ENCODE data around the gene NAA60. TPM values are rescaled to one million over a fixed set of nuclear protein-coding genes. Genes with fewer than 3 reads are reported as not detected.
A peak's percentile ranks its signal among the peaks of the same experiment; 100 is the strongest.
"Not testable (repeated sequence)": the region's sequence is repeated elsewhere in the genome, so short reads cannot be mapped to it uniquely, and the experiment has no call there.

Gene NAA60
- total and polyA plus RNA-seq, 5 experiments from 2014 or later = 36.9 to 74.4 (median 56.1) TPM

DNA sequence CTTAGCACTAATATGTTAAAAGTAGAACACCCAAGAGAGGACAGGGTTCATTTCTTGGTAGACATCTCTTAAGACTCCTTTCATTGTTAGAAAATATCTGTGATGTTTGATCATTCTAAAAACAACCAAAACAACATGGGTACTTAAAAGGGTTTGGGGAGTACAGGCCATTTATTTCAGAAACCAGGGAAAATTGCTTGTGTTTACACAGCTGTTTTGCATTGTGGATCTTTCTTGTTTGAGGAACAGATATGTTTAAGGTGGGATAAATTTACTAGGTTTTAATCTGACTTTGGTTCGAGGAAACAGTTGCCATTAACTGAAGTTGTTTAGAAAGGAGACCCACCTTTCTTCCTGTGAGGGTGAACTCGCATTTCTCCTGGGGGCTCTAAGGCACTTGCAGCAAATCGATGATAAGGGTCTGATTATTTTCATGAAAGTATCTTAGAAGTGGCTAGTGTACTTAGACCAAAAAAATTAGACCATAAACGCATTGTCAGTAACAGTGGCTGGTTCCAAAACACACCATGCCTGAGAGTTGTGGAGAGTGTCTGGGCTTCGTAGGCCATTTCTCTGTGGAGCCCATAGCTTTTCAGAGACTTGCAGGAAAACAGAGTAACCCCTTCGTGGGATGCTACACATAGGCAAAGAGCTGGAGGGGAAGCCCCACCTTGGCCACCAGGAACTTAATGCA, 75.0 kb downstream of the NAA60 start:
- H3K27me3 Mint-ChIP-seq = no peaks in the 10 kb centered on the region
- no peaks in the 10 kb centered on the region for H3K9me3 Mint-ChIP-seq
- peaks cover 2 to 22% (median 13%) of the 10 kb centered on the region in 4 donors for H3K4me1 Mint-ChIP-seq
- no peak overlapping the region for H3K27ac Mint-ChIP-seq
- ATAC-seq (no peak), DNase-seq (no peak)
- H3K4me3 Mint-ChIP-seq = no peak overlapping the region
- POLR2A ChIA-PET = interaction anchor here (0.6 kb wide), 1 partner anchor 25 kb away, joined by 5 read pairs; no protein-coding TSS in a partner anchor
- H3K36me3 Mint-ChIP-seq = peaks cover 5 to 78% (median 31%) of the 10 kb centered on the region in 3 donors

DNA sequence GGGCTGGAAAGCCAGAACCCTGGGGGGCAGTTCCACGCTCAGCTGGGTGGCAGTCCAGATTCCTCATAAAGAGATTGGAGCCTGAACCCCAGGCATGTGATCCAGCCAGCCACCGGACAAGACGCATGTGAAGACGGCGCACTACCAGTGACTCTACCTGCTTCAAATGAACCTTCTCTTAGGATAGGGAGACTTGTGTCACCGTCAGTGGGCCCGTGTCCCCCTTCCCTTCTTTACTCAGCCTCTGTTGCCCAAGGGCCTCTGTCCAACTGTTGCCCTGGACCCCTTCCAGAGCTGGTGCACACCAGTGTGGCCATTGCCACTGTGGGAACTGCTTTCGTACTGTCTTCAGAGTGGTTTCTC, 75.5 kb downstream of the NAA60 start:
- H3K9me3 Mint-ChIP-seq = no peaks in the 10 kb centered on the region

DNA sequence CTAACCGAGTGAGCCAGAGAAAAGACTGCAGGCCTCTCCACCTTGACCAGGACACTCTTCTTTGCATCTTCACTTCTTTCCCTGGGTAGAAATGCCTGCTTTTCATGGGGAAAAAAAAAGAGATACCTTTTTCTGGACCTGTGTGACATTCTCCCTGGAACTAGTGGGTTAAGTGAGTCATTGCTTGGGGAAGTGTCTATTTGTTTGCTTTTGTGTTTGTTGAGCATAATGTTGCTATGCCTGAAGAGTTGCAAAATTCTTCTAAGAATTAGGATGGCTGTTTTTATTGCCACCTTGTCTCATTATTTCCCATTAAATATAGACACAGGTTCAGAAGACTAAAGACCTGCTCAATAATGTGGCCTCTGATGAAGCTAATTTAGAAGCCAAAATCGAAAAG, 76.1 kb downstream of the NAA60 start:
- POLR2A ChIA-PET = interaction anchor here (0.6 kb wide), 1 partner anchor 232 kb away, joined by 3 read pairs; no protein-coding TSS in a partner anchor
- peak overlapping the region in 1 of 10 donors; percentile 79 for H3K27ac Mint-ChIP-seq
- H3K27me3 Mint-ChIP-seq = no peaks in the 10 kb centered on the region
- ATAC-seq = no peak
- no peak for DNase-seq
- no peak overlapping the region for H3K4me3 Mint-ChIP-seq
- H3K4me1 Mint-ChIP-seq = peaks cover 2 to 17% (median 8%) of the 10 kb centered on the region in 4 donors
- no peaks in the 10 kb centered on the region for H3K9me3 Mint-ChIP-seq
- peaks cover 5 to 78% (median 32%) of the 10 kb centered on the region in 3 donors for H3K36me3 Mint-ChIP-seq

More for the DNA sequence above, 75.5 kb downstream of the NAA60 start:
- Mint-ChIP-seq H3K36me3 (peaks cover 5 to 78% (median 32%) of the 10 kb centered on the region in 3 donors), H3K27ac (peak overlapping the region in 1 of 10 donors; percentile 79), H3K4me1 (peaks cover 2 to 17% (median 10%) of the 10 kb centered on the region in 4 donors), H3K4me3 (no peak overlapping the region), H3K27me3 (no peaks in the 10 kb centered on the region)
- POLR2A ChIA-PET = interaction anchor here (0.6 kb wide), 2 partner anchors 25 to 233 kb away, joined by 3 to 5 read pairs; no protein-coding TSS in a partner anchor
- no peak for ATAC-seq
- no peak for DNase-seq

DNA sequence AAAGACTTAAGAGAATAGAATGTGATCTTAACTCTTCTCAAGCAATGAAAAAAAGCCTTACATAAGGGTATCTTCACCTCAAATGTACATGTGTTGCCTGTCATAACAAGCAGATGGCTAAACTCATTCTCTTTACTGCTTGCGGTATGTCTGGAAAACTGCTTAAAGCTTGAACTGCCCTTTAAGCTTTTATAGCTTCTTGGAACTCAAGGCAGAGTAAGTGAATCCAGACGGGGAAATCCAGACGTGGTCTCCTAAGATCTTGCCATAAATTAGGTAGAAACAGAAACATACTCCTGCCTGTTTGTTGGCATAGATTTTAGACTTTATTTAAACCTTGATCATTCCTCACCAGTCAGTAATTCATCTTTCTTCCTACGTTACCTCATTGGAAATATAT, 76.9 kb downstream of the NAA60 start:
- Mint-ChIP-seq H3K36me3 (peaks cover 5 to 78% (median 27%) of the 10 kb centered on the region in 3 donors), H3K27ac (peak overlapping the region in 2 of 10 donors; percentile 68 to 76), H3K9me3 (no peaks in the 10 kb centered on the region)

DNA sequence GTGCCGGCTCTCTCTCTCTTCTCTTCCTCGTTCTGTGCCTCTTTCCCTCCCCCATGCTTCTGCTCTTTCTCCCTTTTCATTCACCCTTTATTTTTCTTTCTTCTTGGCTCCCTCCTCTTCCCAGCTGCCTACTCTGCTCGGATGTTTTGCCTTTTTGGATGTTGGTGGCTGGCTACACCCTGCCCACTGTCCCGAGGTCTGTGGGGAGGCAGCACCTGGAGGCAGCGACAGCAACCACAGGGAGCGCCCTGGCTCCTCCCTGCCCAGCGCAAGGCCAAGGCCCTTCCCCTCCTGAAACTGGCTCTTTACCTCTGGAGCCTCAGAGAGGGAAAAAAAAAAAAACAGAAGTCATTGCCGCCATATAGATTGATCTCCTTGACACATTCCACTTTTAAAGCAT, 77.4 kb downstream of the NAA60 start:
- peaks cover 5 to 78% (median 27%) of the 10 kb centered on the region in 3 donors for H3K36me3 Mint-ChIP-seq
- no peak overlapping the region for H3K4me3 Mint-ChIP-seq
- ATAC-seq = no peak
- H3K4me1 Mint-ChIP-seq = peaks cover 2 to 21% (median 8%) of the 10 kb centered on the region in 4 donors
- peak overlapping the region in 2 of 10 donors; percentile 68 to 76 for H3K27ac Mint-ChIP-seq
- no peaks in the 10 kb centered on the region for H3K27me3 Mint-ChIP-seq
- H3K9me3 Mint-ChIP-seq = no peaks in the 10 kb centered on the region
- POLR2A ChIA-PET = interaction anchor here (1.3 kb wide), 1 partner anchor 422 kb away, joined by 3 read pairs; the partner anchor contains the start of gene ZSCAN10
- no peak for DNase-seq

More for the DNA sequence above, 76.9 kb downstream of the NAA60 start:
- H3K4me1 Mint-ChIP-seq = peaks cover 2 to 17% (median 7%) of the 10 kb centered on the region in 4 donors
- no peaks in the 10 kb centered on the region for H3K27me3 Mint-ChIP-seq
- POLR2A ChIA-PET = interaction anchor here (1.3 kb wide), 1 partner anchor 421 kb away, joined by 3 read pairs; the partner anchor contains the start of gene ZSCAN10
- no peak overlapping the region for H3K4me3 Mint-ChIP-seq
- DNase-seq = no peak
- ATAC-seq = no peak

DNA sequence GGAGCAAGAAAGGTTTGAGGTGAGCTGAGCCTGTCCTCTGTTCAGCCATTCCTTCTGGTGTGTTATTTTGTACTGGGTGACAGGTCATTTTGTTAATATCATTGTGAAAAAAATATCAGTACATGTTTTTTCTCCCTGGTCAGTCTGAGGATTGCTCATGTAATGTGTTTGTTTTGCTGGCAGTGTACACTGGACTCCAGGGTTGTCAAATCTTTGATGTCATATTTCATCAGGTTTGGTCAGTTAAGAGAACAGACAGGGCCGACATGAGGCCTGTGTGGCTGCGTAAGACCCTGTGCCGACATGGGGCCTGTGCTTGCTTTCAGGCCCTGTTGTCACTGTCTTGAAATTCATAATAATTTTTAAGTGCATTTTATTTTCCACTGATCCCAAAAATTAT, 79.8 kb downstream of the NAA60 start:
- no peak for DNase-seq
- H3K4me3 Mint-ChIP-seq = no peak overlapping the region
- peaks cover 4 to 77% (median 23%) of the 10 kb centered on the region in 3 donors for H3K36me3 Mint-ChIP-seq
- POLR2A ChIA-PET = no interaction called here
- H3K27ac Mint-ChIP-seq = peak overlapping the region in 2 of 10 donors; percentile 17 to 19
- H3K27me3 Mint-ChIP-seq = no peaks in the 10 kb centered on the region
- H3K9me3 Mint-ChIP-seq = no peaks in the 10 kb centered on the region
- ATAC-seq = no peak
- H3K4me1 Mint-ChIP-seq = peaks cover 9 to 26% (median 15%) of the 10 kb centered on the region in 4 donors

DNA sequence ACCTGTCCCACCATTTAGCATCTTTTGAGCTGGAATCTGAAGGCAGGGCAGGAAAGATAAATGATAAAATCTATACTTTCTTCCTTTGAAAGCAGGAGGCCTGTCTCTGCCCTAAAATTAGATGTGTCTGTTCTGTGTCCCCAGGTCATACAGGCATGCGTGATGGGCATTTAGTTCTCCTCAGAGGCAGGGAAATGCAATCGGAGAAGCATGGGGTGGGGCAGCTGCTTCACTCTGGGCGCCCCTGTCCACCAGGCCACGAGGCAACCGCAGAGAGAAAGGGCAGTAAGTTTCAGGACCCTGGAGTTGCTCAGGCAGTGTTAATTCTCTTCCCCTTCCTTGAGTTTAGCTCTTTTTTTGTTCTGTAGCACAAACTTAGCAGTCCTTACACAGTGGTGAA, 82.5 kb downstream of the NAA60 start:
- no peaks in the 10 kb centered on the region for H3K9me3 Mint-ChIP-seq
- H3K27ac Mint-ChIP-seq = peak overlapping the region in 6 of 10 donors; percentile 55 to 77 (median 60)
- H3K4me1 Mint-ChIP-seq = peaks cover 9 to 22% (median 15%) of the 10 kb centered on the region in 4 donors
- no peak for DNase-seq
- POLR2A ChIA-PET = no interaction called here
- H3K36me3 Mint-ChIP-seq = peaks cover 0 to 70% (median 21%) of the 10 kb centered on the region in 3 donors
- H3K27me3 Mint-ChIP-seq = no peaks in the 10 kb centered on the region
- no peak for ATAC-seq
- no peak overlapping the region for H3K4me3 Mint-ChIP-seq

DNA sequence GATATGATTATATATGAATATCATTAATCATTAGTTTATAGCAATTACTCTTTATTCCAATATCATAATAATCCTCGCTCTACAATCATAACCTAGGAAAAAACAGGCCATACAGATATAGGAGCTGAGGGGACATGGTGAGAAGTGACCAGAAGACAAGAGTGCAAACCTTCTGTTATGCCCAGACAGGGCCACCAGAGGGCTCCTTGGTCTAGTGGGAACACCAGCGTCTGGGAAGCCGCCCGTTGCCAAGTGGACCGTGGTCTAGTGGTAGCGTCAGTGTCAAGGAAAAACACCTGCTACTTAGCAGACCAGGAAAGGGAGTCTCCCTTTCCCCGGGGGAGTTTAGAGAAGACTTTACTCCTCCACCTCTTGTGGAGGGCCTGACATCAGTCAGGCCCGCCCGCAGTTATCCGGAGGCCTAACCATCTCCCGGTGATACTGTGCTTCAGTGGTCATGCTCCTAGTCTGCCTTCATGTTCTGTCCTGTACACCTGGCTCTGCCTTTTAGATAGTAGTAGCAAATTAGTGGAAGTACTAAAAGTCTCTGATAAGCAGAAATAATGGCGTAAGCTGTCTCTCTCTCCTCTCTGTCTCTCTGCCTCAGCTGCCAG, 83.8 kb downstream of the NAA60 start:
- Mint-ChIP-seq H3K4me1 (peaks cover 9 to 22% (median 15%) of the 10 kb centered on the region in 4 donors), H3K27ac (peak overlapping the region in 5 of 10 donors; percentile 13 to 85 (median 71)), H3K36me3 (peaks cover 0 to 80% (median 24%) of the 10 kb centered on the region in 3 donors)
- POLR2A ChIA-PET = interaction anchor here (1.2 to 1.5 kb wide), 2 partner anchors 18 to 28 kb away, joined by 4 to 5 read pairs; no protein-coding TSS in a partner anchor
- peak in 7 of 10 donors; percentile 18 to 71 (median 30) for DNase-seq
- not testable (repeated sequence) for H3K4me3 Mint-ChIP-seq, H3K9me3 Mint-ChIP-seq, ATAC-seq, H3K27me3 Mint-ChIP-seq

DNA sequence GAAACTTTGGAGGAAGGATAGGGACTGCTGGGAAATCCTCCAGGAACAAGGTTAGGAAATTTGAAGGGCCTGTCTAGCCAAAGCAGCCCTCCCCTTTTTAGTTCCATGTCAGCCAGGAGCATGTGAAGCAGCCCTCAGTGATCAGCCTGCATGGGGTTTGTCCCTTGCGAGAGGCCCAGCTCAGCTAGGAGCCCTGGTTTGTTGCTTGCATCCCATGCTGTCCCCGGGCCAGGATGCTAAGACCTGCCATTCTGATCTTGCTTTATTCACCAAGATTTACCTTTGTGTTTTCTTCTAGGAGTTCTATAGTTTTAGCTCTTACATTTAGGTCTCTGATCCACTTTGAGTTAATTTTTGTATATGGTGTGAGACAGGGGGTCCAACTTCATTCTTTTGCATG, 84.9 kb downstream of the NAA60 start:
- H3K36me3 Mint-ChIP-seq = peaks cover 0 to 78% (median 22%) of the 10 kb centered on the region in 3 donors
- no peak for ATAC-seq

DNA sequence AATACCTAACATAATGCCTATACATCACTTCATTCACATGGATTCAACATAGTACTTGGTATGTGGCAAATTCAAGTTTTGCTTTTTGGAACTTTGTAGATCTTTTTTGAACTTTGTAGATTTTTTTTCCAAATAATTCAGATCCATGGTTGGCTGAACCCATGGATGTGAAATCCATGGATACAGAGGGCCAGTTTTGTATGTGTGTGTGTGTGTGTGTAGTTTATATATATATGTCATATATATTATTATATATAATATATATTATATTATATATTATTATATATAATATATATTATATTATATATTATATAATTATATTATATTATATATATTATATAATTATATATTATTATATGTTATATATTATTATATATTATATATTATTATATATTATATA, 85.7 kb downstream of the NAA60 start:
- DNase-seq (no peak), ATAC-seq (no peak)
- Mint-ChIP-seq H3K9me3 (no peaks in the 10 kb centered on the region), H3K27ac (peak overlapping the region in 1 of 10 donors; percentile 10), H3K36me3 (peaks cover 0 to 77% (median 17%) of the 10 kb centered on the region in 3 donors), H3K27me3 (no peaks in the 10 kb centered on the region), H3K4me1 (peaks cover 9 to 27% (median 17%) of the 10 kb centered on the region in 4 donors), H3K4me3 (no peak overlapping the region)
- POLR2A ChIA-PET = interaction anchor here (1.0 to 1.5 kb wide), 2 partner anchors 19 to 39 kb away, joined by 3 to 4 read pairs; no protein-coding TSS in a partner anchor

More for the DNA sequence above, 84.9 kb downstream of the NAA60 start:
- DNase-seq = no peak
- peak overlapping the region in 4 of 10 donors; percentile 2 to 85 (median 64) for H3K27ac Mint-ChIP-seq
- peaks cover 9 to 22% (median 15%) of the 10 kb centered on the region in 4 donors for H3K4me1 Mint-ChIP-seq
- POLR2A ChIA-PET = interaction anchor here (1.0 to 1.5 kb wide), 2 partner anchors 19 to 38 kb away, joined by 3 to 4 read pairs; no protein-coding TSS in a partner anchor
- no peaks in the 10 kb centered on the region for H3K27me3 Mint-ChIP-seq
- no peak overlapping the region for H3K4me3 Mint-ChIP-seq
- H3K9me3 Mint-ChIP-seq = no peaks in the 10 kb centered on the region

DNA sequence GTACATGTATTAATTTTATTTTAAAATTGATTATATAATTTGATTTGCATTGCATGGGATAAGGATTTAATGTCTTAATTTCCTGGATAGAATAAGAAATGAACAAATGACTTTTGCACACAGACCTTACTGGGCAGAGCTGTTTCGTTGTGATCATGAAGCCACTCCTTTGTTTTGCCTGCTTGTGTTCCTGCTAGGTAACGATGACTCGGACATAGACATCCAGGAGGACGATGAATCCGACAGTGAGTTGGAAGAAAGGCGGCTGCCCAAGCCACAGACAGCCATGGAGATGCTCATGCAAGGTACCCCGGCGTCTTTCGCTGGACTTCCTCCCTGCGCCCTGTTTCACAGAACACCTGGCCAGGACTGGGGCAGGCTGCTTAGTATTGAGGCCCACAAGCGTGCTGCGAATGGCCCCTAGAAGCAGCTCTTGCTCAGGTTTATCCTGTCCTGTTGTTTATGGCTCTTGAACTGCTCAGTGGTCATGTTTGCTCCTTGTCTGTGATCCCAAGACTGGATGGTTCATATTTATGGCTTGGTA, 87.0 kb downstream of the NAA60 start:
- Mint-ChIP-seq H3K27ac (peak overlapping the region in 1 of 10 donors; percentile 24), H3K36me3 (peaks cover 0 to 78% (median 20%) of the 10 kb centered on the region in 3 donors), H3K9me3 (no peaks in the 10 kb centered on the region), H3K27me3 (no peaks in the 10 kb centered on the region), H3K4me1 (peaks cover 9 to 38% (median 24%) of the 10 kb centered on the region in 4 donors), H3K4me3 (no peak overlapping the region)
- POLR2A ChIA-PET = interaction anchor here (0.6 kb wide), 2 partner anchors 292 to 434 kb away, joined by 3 to 5 read pairs; no protein-coding TSS in a partner anchor
- DNase-seq (no peak), ATAC-seq (no peak)

DNA sequence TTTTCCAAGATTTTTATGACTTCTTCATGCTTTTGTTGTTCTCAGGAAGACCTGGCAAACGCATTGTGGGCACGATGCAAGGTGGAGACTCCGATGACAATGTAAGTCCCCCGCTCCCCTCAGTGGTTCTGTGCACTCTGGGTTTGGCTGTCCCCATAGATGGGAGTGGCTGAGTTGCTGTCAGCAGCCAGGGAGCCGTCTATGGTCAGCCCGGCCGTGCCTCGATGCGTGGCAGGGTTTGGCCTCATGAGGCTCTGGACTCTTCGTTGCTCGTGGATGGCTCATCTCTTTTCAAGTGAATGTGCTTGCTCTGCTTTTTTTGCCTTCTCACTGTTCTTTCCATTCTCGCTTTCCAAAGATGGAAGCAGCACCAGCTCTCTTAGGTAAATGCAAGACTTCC, 89.3 kb downstream of the NAA60 start:
- H3K27ac Mint-ChIP-seq = peak overlapping the region in 5 of 10 donors; percentile 8 to 80 (median 74)
- no peaks in the 10 kb centered on the region for H3K27me3 Mint-ChIP-seq
- DNase-seq (no peak), ATAC-seq (no peak)
- peaks cover 0 to 81% (median 21%) of the 10 kb centered on the region in 3 donors for H3K36me3 Mint-ChIP-seq
- POLR2A ChIA-PET = interaction anchor here (1.2 kb wide), 1 partner anchor 89 kb away, joined by 3 read pairs; no protein-coding TSS in a partner anchor
- no peaks in the 10 kb centered on the region for H3K9me3 Mint-ChIP-seq
- H3K4me1 Mint-ChIP-seq = peaks cover 6 to 31% (median 18%) of the 10 kb centered on the region in 4 donors
- no peak overlapping the region for H3K4me3 Mint-ChIP-seq
